ENCODE data around the gene MOCOS. TPM values are rescaled to one million over a fixed set of nuclear protein-coding genes. Genes with fewer than 3 reads are reported as not detected.

The MOCOS gene
- total and polyA plus RNA-seq, 2 of the 13 experiments (the other 11 are each of a cell fraction or from before 2014, with no cell fraction given): 7.7 to 15.4 TPM

- Histone ChIP-seq H3K4me3 (replicated peaks in 1 of 3; ENCODE audit: insufficient read depth in 1 of 3, low read depth in 2 of 3, low read length in 3 of 3) (no peak overlapping the region), H3K36me3 (replicated peaks in 1 of 2; ENCODE audit: control insufficient read depth in 1 of 2, insufficient read depth in 2 of 2, low read length in 2 of 2) (no peaks in the 10 kb centered on the region; a peak in 1 of 5 replicates), H3K4me2 (ENCODE audit: low read depth, low read length) (no peak overlapping the region), H3K9ac (ENCODE audit: insufficient read depth, low read depth, low read length) (no peak overlapping the region), H3K4me1 (ENCODE audit: insufficient read depth, low read length) (peaks cover 79% of the 10 kb centered on the region), H4K20me1 (ENCODE audit: insufficient read depth, low read length) (no peaks in the 10 kb centered on the region), H3K79me2 (ENCODE audit: insufficient read depth, low read length) (peaks cover 26% of the 10 kb centered on the region), H3K9me3 (ENCODE audit: low read length) (no peaks in the 10 kb centered on the region), H2AFZ (ENCODE audit: low read length) (no peak overlapping the region), H3K27ac (ENCODE audit: extremely low read length, insufficient read depth, low read length) (no peak overlapping the region), H3K27me3 (ENCODE audit: control insufficient read depth in 1 of 2, insufficient read depth in 2 of 2, low read length in 2 of 2) (no peaks in the 10 kb centered on the region; a peak in 1 of 5 replicates)
- ChIA-PET POLR2A (interaction anchor here (6.5 to 7.4 kb wide), 2 partner anchors 10 to 55 kb away, joined by 42 to 103 read pairs; partner anchors contain the start of genes ELP2 and SLC39A6), CTCF (ENCODE audit: low intra/inter-chr PET ratio, low total read pairs) (no interaction called here)
- ATAC-seq: no peak
- no peak for FAIRE-seq
- no peak for DNase-seq (ENCODE audit: low spot score)
- intact Hi-C loops (cut with micrococcal nuclease; ENCODE audit: unreplicated experiment): loop anchor here (10.0 kb wide), 1 partner anchor 70 kb away; no protein-coding TSS in a partner anchor
- in situ Hi-C loops (cut with HindIII; ENCODE audit: extremely low pct_ligation_motif_present, low pct_unique_long_range_greater_than_20kb): no loop called here
- no TSS peak for BruUV-seq (replicated peaks)
- TF ChIP-seq ZNF546 (CRISPR knock-in tag; conservative IDR thresholded peaks at IDR 0.05) (no peak), ATF6 (CRISPR knock-in tag; conservative IDR thresholded peaks at IDR 0.05) (no peak), ATF1 (CRISPR knock-in tag; IDR thresholded peaks at IDR 0.05) (no peak), RAD21 (CRISPR knock-in tag; IDR thresholded peaks at IDR 0.05) (no peak), ZFP36L1 (CRISPR knock-in tag; IDR thresholded peaks at IDR 0.05) (no peak), GATA4 (IDR thresholded peaks at IDR 0.05; ENCODE audit: borderline replicate concordance, low read depth) (no peak), TEAD3 (CRISPR knock-in tag; optimal IDR thresholded peaks at IDR 0.05; ENCODE audit: borderline replicate concordance) (no peak)
- WGBS (ENCODE audit: low lambda C conversion rate): 83% methylated on average over 2 of the region's 3 CpGs
Observed at GRCh38 chr18:36185157-36185556, 2.1 kb upstream of the MOCOS start.
